ENCODE results near the gene FMO1. TPM values are rescaled to one million over a fixed set of nuclear protein-coding genes. Genes with fewer than 3 reads are reported as not detected.
A peak's percentile ranks its signal among the peaks of the same experiment; 100 is the strongest.
"Not testable (repeated sequence)": the region's sequence is repeated elsewhere in the genome, so short reads cannot be mapped to it uniquely, and the experiment has no call there.

The FMO1 gene
- total RNA-seq, 1 donor from 2014 or later = not detected

- H3K9me3 ChIP-seq = no peaks in the 10 kb centered on the region
- no peaks in the 10 kb centered on the region for H3K27me3 ChIP-seq
- peaks cover 12 to 46% of the 10 kb centered on the region in 2 donors for H3K4me1 ChIP-seq
- TF ChIP-seq CTCF (IDR thresholded peaks at IDR 0.05) = no peak
- H3K36me3 ChIP-seq = no peaks in the 10 kb centered on the region
- DNase-seq (ENCODE audit: low spot score in 2 of 2) = no peak
- intact Hi-C loops (cut with DNase I) = loop anchor here (1.0 kb wide), 1 partner anchor 78 kb away; no protein-coding TSS in a partner anchor
- H3K4me3 ChIP-seq = no peak overlapping the region
- peak overlapping the region; percentile 89 to 90 for H3K27ac ChIP-seq
These were observed 28.8 kb upstream of the FMO1 start for GRCh38 chr1:171219346-171220080.

GRCh38 chr1:171220081-171220420 is 28.2 kb upstream of the FMO1 start:
- H3K4me3 ChIP-seq = no peak overlapping the region
- peak overlapping the region; percentile 89 to 90 for H3K27ac ChIP-seq
- intact Hi-C loops (cut with DNase I) = no loop called here
- peaks cover 12 to 49% of the 10 kb centered on the region in 2 donors for H3K4me1 ChIP-seq
- no peaks in the 10 kb centered on the region for H3K27me3 ChIP-seq
- peaks cover 0 to 3% of the 10 kb centered on the region in 2 donors for H3K9me3 ChIP-seq
- TF ChIP-seq CTCF (IDR thresholded peaks at IDR 0.05) = no peak
- no peak for DNase-seq (ENCODE audit: low spot score in 2 of 2)
- H3K36me3 ChIP-seq = no peaks in the 10 kb centered on the region

- no peak for DNase-seq (ENCODE audit: low spot score in 2 of 2)
- intact Hi-C loops (cut with DNase I) = no loop called here
- peaks cover 0 to 3% of the 10 kb centered on the region in 2 donors for H3K9me3 ChIP-seq
- no peaks in the 10 kb centered on the region for H3K36me3 ChIP-seq
- peaks cover 12 to 49% of the 10 kb centered on the region in 2 donors for H3K4me1 ChIP-seq
- no peak overlapping the region for H3K4me3 ChIP-seq
- TF ChIP-seq CTCF (IDR thresholded peaks at IDR 0.05) = no peak
- H3K27ac ChIP-seq = peak overlapping the region; percentile 89 to 90
- no peaks in the 10 kb centered on the region for H3K27me3 ChIP-seq
These were observed 27.7 kb upstream of the FMO1 start for GRCh38 chr1:171220581-171221054.

- no peaks in the 10 kb centered on the region for H3K36me3 ChIP-seq
- H3K4me3 ChIP-seq = no peak overlapping the region
- TF ChIP-seq CTCF (IDR thresholded peaks at IDR 0.05) = no peak
- H3K4me1 ChIP-seq = peaks cover 12 to 49% of the 10 kb centered on the region in 2 donors
- no peak for DNase-seq (ENCODE audit: low spot score in 2 of 2)
- H3K9me3 ChIP-seq = peaks cover 0 to 3% of the 10 kb centered on the region in 2 donors
- intact Hi-C loops (cut with DNase I) = no loop called here
- H3K27ac ChIP-seq = peak overlapping the region; percentile 89 to 90
- H3K27me3 ChIP-seq = no peaks in the 10 kb centered on the region
These were observed 26.4 kb upstream of the FMO1 start for GRCh38 chr1:171221665-171222591.

GRCh38 chr1:171222936-171223335 is 25.4 kb upstream of the FMO1 start:
- no peak for TF ChIP-seq CTCF (IDR thresholded peaks at IDR 0.05)
- peaks cover 12 to 46% of the 10 kb centered on the region in 2 donors for H3K4me1 ChIP-seq
- no peak overlapping the region for H3K4me3 ChIP-seq
- intact Hi-C loops (cut with DNase I) = no loop called here
- peak overlapping the region; percentile 89 to 90 for H3K27ac ChIP-seq
- DNase-seq (ENCODE audit: low spot score in 2 of 2) = no peak
- no peaks in the 10 kb centered on the region for H3K27me3 ChIP-seq
- no peaks in the 10 kb centered on the region for H3K36me3 ChIP-seq
- peaks cover 0 to 3% of the 10 kb centered on the region in 2 donors for H3K9me3 ChIP-seq

- H3K27me3 ChIP-seq; DNase-seq (ENCODE audit: low spot score in 2 of 2); H3K9me3 ChIP-seq; H3K4me3 ChIP-seq; H3K36me3 ChIP-seq; intact Hi-C loops (cut with DNase I): not testable (repeated sequence)
- Histone ChIP-seq H3K4me1 (peaks cover 12 to 33% of the 10 kb centered on the region in 2 donors), H3K27ac (peak overlapping the region; percentile 89 to 90)
These were observed 24.0 kb upstream of the FMO1 start for GRCh38 chr1:171224257-171224656.

Data from ascending aorta (tissue), 2 donors.